HepG2 (cell line): ENCODE measurements around the gene BSG. TPM values are rescaled to one million over a fixed set of nuclear protein-coding genes. Genes with fewer than 3 reads are reported as not detected.
A peak's percentile ranks its signal among the peaks of the same experiment; 100 is the strongest.

ENCODE experiments used
- BORCS8-MEF2B ChIP-seq: sonication (generic); formaldehyde crosslinking; IDR thresholded peaks from 2 replicates; pipeline ENCODE4 v1.8.0; 2022; ENCODE audit warnings: mild to moderate bottlenecking, missing genetic modification reagents
- FOXA1 ChIP-seq, 2 experiments: fragments of 450-650 bp in 1 of 2; sonication (generic) in 1 of 2; formaldehyde crosslinking in 1 of 2; IDR thresholded peaks; 2 replicates each; pipeline versions ENCODE4 v1.4.0 to v1.6.1; 2016 to 2020; ENCODE audit warnings: missing genetic modification reagents in 1 of 2
- GLI4 ChIP-seq: sonication (generic); formaldehyde crosslinking; IDR thresholded peaks from 2 replicates; pipeline ENCODE4 v1.5.1; 2020; ENCODE audit warnings: missing genetic modification reagents, mild to moderate bottlenecking, moderate library complexity, borderline replicate concordance
- GMEB2 ChIP-seq: IDR thresholded peaks from 2 replicates; pipeline ENCODE4 v1.6.1; 2016; ENCODE audit warnings: missing biosample characterization, missing genetic modification reagents, low read depth
- LCORL ChIP-seq, 2 experiments: fragments of 450-650 bp in 1 of 2; sonication (generic) in 1 of 2; formaldehyde crosslinking in 1 of 2; IDR thresholded peaks; 2 replicates each; pipeline versions ENCODE4 v1.5.0 to v1.6.1; 2017 to 2020; ENCODE audit warnings: antibody characterized with exemption in 1 of 2, missing genetic modification reagents in 1 of 2
- MIER3 ChIP-seq: IDR thresholded peaks from 2 replicates; pipeline ENCODE4 v1.6.1; 2016; ENCODE audit warnings: missing compliant biosample characterization, borderline replicate concordance
- NFE2 ChIP-seq: sonication (generic); formaldehyde crosslinking; IDR thresholded peaks from 2 replicates; pipeline ENCODE4 v1.4.0; 2020; ENCODE audit warnings: missing genetic modification reagents
- SP2 ChIP-seq: sonication (generic); formaldehyde crosslinking; IDR thresholded peaks from 2 replicates; pipeline ENCODE4 v1.5.1; 2020; ENCODE audit warnings: mild to moderate bottlenecking, missing genetic modification reagents
- SP4 ChIP-seq: sonication (generic); formaldehyde crosslinking; IDR thresholded peaks from 2 replicates; pipeline ENCODE4 v1.8.1; 2023; ENCODE audit warnings: mild to moderate bottlenecking, missing genetic modification reagents
- ZBED4 ChIP-seq: sonication (generic); formaldehyde crosslinking; IDR thresholded peaks from 2 replicates; pipeline ENCODE4 v1.4.0; 2020; ENCODE audit warnings: missing genetic modification reagents, borderline replicate concordance
- ZFX ChIP-seq: sonication (generic); formaldehyde crosslinking; IDR thresholded peaks from 2 replicates; pipeline ENCODE4 v1.4.0; 2020; ENCODE audit warnings: mild to moderate bottlenecking, low read depth, missing genetic modification reagents, moderate library complexity
- ZMAT3 ChIP-seq: sonication (generic); formaldehyde crosslinking; conservative IDR thresholded peaks from 2 replicates; pipeline ENCODE4 v1.7.0; 2021; ENCODE audit warnings: missing genetic modification reagents
- ZMYM3 ChIP-seq: sonication (generic); formaldehyde crosslinking; IDR thresholded peaks from 2 replicates; pipeline ENCODE4 v1.5.1; 2020; ENCODE audit warnings: mild to moderate bottlenecking, missing genetic modification reagents
- ZNF354B ChIP-seq: sonication (generic); formaldehyde crosslinking; IDR thresholded peaks from 2 replicates; pipeline ENCODE4 v1.8.0; 2022; ENCODE audit warnings: mild to moderate bottlenecking, missing genetic modification reagents
- ZNF556 ChIP-seq: sonication (generic); formaldehyde crosslinking; IDR thresholded peaks from 2 replicates; pipeline ENCODE4 v1.4.0; 2020; ENCODE audit warnings: mild to moderate bottlenecking, missing genetic modification reagents, borderline replicate concordance
- ZNF574 ChIP-seq: sonication (generic); formaldehyde crosslinking; IDR thresholded peaks from 2 replicates; pipeline ENCODE4 v1.4.0; 2020; ENCODE audit warnings: missing genetic modification reagents
- ZNF781 ChIP-seq: sonication (generic); formaldehyde crosslinking; IDR thresholded peaks from 2 replicates; pipeline ENCODE4 v1.5.1; 2020; ENCODE audit warnings: borderline replicate concordance, mild to moderate bottlenecking, missing genetic modification reagents; ENCODE audit errors: not compliant biosample characterization
- polyA plus RNA-seq, 8 experiments: library from polyadenylated mRNA; depleted of rRNA in 3 of 8; stranded (reverse) in 7 of 8; unstranded in 1 of 8; fragments of >200 nt; fragmentation: Illumina TruSeq in 4 of 8; extraction: Trizol in 4 of 8; gene quantifications; 2 replicates each; pipeline versions ENCODE4 v1.2.1 to v1.2.3, GENCODE V29; 2011 to 2016; ENCODE audit warnings: low read depth in 4 of 8, missing spikeins in 1 of 8, mixed read lengths in 1 of 8; ENCODE audit not compliant: insufficient read depth in 1 of 8
- total RNA-seq, 5 experiments: library from RNA; depleted of rRNA; stranded (reverse); fragments of >200 nt; fragmentation: Illumina TruSeq; extraction: Trizol; gene quantifications; 2 replicates each; pipeline ENCODE4 v1.2.3, GENCODE V29; 2016; ENCODE audit warnings: low read depth in 1 of 5

Gene BSG
- total and polyA plus RNA-seq, 2 of the 13 experiments (the other 11 are each of a cell fraction or from before 2014, with no cell fraction given), result 309 to 754 TPM

- TF ChIP-seq ZBED4 (no peak), ZNF781 (CRISPR knock-in tag) (no peak), ZFX (CRISPR knock-in tag) (peak; percentile 77), NFE2 (CRISPR knock-in tag) (no peak), GMEB2 (CRISPR knock-in tag) (no peak), SP2 (CRISPR knock-in tag) (no peak), ZMAT3 (CRISPR knock-in tag) (no peak), LCORL (IDR thresholded peaks at IDR 0.05) (no peak), LCORL (CRISPR knock-in tag; IDR thresholded peaks at IDR 0.05) (peak; percentile 46; the same call in 1 of the 2 replicates), GLI4 (no peak), ZNF574 (CRISPR knock-in tag) (peak; percentile 65), SP4 (CRISPR knock-in tag) (peak; percentile 52), ZNF354B (no peak), BORCS8-MEF2B (CRISPR knock-in tag) (peak; percentile 93), ZNF556 (CRISPR knock-in tag) (peak; percentile 22; the same call in 1 of the 2 replicates), ZMYM3 (CRISPR knock-in tag) (no peak), MIER3 (CRISPR knock-in tag) (0 out of 2 replicates have a peak, but pooled peaks have one; percentile 17), FOXA1 (IDR thresholded peaks at IDR 0.05) (no peak), FOXA1 (CRISPR knock-in tag; IDR thresholded peaks at IDR 0.05) (no peak)
Observed at GRCh38 chr19:531009-531752, 41.2 kb upstream of the BSG start (continued).
